OCI-LY7 (cell line): ENCODE measurements around the gene DTX1.

Experiments
- EZH2phosphoT487 ChIP-seq: fragments of 200-600 bp; sonication (generic); IDR thresholded peaks from 2 replicates; pipeline ENCODE4 v1.6.1; 2018; ENCODE audit warnings: low read depth, borderline replicate concordance, mild to moderate bottlenecking, mixed run types, antibody characterized with exemption, low read length, moderate library complexity, mixed read lengths
- TF ChIP-seq, protein P1 (sequence below): fragments of 200-600 bp; sonication (generic); conservative IDR thresholded peaks from 2 replicates; pipeline ENCODE4 v1.5.1; 2014; ENCODE audit warnings: mild to moderate bottlenecking, antibody characterized with exemption, low read length, moderate library complexity, mixed read lengths

DNA sequence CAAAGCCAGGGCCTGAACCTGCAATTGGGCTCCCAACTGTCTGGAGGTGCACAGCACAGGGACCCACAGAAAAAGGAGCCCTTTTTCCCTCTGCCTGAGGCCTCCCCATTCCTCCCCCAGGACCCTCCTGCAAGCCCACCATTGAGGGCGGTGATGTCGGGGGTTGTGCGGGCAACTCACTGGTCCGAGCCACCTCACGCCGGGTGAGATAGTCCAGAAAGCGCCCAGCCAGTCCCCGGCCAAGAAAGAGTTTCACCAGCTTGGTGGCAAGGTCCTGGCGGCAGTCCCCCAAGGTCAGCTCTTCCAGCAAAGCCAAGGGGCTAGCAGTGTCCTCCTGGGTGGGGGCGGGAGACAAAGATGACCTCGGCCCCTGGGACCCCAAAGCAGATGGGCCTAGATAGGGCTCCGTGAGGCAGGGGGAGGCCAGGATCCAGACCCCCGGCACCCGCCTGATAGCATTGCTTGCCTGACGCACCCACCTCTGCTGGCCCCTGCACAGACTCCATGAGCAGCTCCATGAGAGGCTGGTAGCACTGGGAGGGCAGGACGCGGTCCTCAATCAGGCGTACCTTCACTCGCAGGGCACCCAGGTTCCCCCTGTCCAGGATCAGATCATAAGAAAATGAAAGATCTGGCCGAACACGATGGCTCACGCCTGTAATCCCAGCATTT lies 59.1 kb downstream of the DTX1 start:
- TF ChIP-seq, protein P1, sequence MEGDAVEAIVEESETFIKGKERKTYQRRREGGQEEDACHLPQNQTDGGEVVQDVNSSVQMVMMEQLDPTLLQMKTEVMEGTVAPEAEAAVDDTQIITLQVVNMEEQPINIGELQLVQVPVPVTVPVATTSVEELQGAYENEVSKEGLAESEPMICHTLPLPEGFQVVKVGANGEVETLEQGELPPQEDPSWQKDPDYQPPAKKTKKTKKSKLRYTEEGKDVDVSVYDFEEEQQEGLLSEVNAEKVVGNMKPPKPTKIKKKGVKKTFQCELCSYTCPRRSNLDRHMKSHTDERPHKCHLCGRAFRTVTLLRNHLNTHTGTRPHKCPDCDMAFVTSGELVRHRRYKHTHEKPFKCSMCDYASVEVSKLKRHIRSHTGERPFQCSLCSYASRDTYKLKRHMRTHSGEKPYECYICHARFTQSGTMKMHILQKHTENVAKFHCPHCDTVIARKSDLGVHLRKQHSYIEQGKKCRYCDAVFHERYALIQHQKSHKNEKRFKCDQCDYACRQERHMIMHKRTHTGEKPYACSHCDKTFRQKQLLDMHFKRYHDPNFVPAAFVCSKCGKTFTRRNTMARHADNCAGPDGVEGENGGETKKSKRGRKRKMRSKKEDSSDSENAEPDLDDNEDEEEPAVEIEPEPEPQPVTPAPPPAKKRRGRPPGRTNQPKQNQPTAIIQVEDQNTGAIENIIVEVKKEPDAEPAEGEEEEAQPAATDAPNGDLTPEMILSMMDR = no peak
- TF ChIP-seq EZH2phosphoT487 = no peak
